Stomach (tissue), 4 donors: ENCODE data around the gene ZSCAN5A.

Experiments
- CTCF ChIP-seq, 7 experiments: fragments of 450-650 bp in 4 of 7; fragments of 200-600 bp in 3 of 7; sonication (generic) in 3 of 7; IDR thresholded peaks; one replicate each; pipeline ENCODE4 v1.5.1; 2016 to 2019; ENCODE audit warnings: antibody characterized with exemption in 7 of 7, control low read depth in 2 of 7, mild to moderate bottlenecking in 1 of 7
- EP300 ChIP-seq: sonication (generic); formaldehyde crosslinking; IDR thresholded peaks from one replicate; pipeline ENCODE4 v1.6.1; 2017; ENCODE audit warnings: antibody characterized with exemption
- POLR2A ChIP-seq, 4 donors: fragments of 450-650 bp; IDR thresholded peaks; one replicate each; pipeline ENCODE4 v1.6.1; 2016; ENCODE audit warnings: antibody characterized with exemption in 4 of 4, control low read depth in 2 of 4, mild to moderate bottlenecking in 1 of 4, moderate library complexity in 1 of 4
- POLR2AphosphoS5 ChIP-seq, 3 donors: sonication (generic); formaldehyde crosslinking; IDR thresholded peaks; one replicate each; pipeline ENCODE4 v1.6.1; 2016; ENCODE audit warnings: antibody characterized with exemption in 3 of 3

GRCh38 chr19:56253737-56254136 is 60.9 kb downstream of the ZSCAN5A start:
- TF ChIP-seq CTCF (IDR thresholded peaks at IDR 0.05) = peak in 2 of 7 experiments; percentile 8 to 14
- TF ChIP-seq POLR2AphosphoS5 (IDR thresholded peaks at IDR 0.05) = no peak
- no peak for TF ChIP-seq POLR2A (IDR thresholded peaks at IDR 0.05)
- TF ChIP-seq EP300 = no peak
